Liver (tissue), 9 donors: ENCODE results near the gene BRINP1. TPM values are rescaled to one million over a fixed set of nuclear protein-coding genes. Genes with fewer than 3 reads are reported as not detected.

Source experiments
- DNase-seq: peaks from one replicate; pipeline ENCODE4 v3.0.0-alpha.2; 2017; ENCODE audit warnings: low spot score
- H3K27ac ChIP-seq, 2 donors: one replicate each; pipeline ENCODE4 v1.7.0; 2013; ENCODE audit warnings: inconsistent platforms in 2 of 2, low read length in 2 of 2, control low read depth in 1 of 2, low read depth in 1 of 2, mild to moderate bottlenecking in 1 of 2
- H3K27me3 ChIP-seq, 4 donors: one replicate each; pipeline versions ENCODE4 v1.6.1 to v1.7.0; 2013; ENCODE audit warnings: low read length in 3 of 4, inconsistent platforms in 1 of 4, mild to moderate bottlenecking in 1 of 4, moderate library complexity in 1 of 4; ENCODE audit not compliant: control insufficient read depth in 4 of 4, insufficient read depth in 4 of 4
- H3K36me3 ChIP-seq, 4 donors: one replicate each; pipeline versions ENCODE4 v1.6.1 to v1.7.0; 2013; ENCODE audit warnings: low read length in 3 of 4, mild to moderate bottlenecking in 3 of 4, low read depth in 1 of 4, moderate library complexity in 1 of 4; ENCODE audit not compliant: control insufficient read depth in 4 of 4, insufficient read depth in 3 of 4
- H3K4me1 ChIP-seq, 4 donors: one replicate each; pipeline versions ENCODE4 v1.6.1 to v1.7.0; 2013; ENCODE audit warnings: low read length in 3 of 4, mild to moderate bottlenecking in 3 of 4, moderate library complexity in 1 of 4; ENCODE audit not compliant: control insufficient read depth in 4 of 4, insufficient read depth in 4 of 4
- H3K4me3 ChIP-seq, 3 donors: one replicate each; pipeline versions ENCODE4 v1.6.1 to v1.7.0; 2013; ENCODE audit warnings: low read length in 3 of 3, control low read depth in 1 of 3, low read depth in 1 of 3, mild to moderate bottlenecking in 1 of 3
- H3K9ac ChIP-seq, 2 donors: one replicate each; pipeline ENCODE4 v1.7.0; 2013; ENCODE audit warnings: low read length in 2 of 2, mild to moderate bottlenecking in 2 of 2, moderate library complexity in 2 of 2, control low read depth in 1 of 2, low read depth in 1 of 2
- H3K9me3 ChIP-seq, 4 donors: one replicate each; pipeline versions ENCODE4 v1.6.1 to v1.7.0; 2013; ENCODE audit warnings: low read length in 3 of 4; ENCODE audit not compliant: control insufficient read depth in 4 of 4
- CTCF ChIP-seq: fragments of 150-350 bp; IDR thresholded peaks from 2 replicates; pipeline ENCODE4 v1.5.1; 2017; ENCODE audit warnings: improper control_type of control experiment, low read depth, low read length; ENCODE audit not compliant: missing input control
- FOXA1 ChIP-seq: IDR thresholded peaks from 2 replicates; pipeline ENCODE4 v1.6.1; 2016; ENCODE audit warnings: antibody characterized with exemption
- FOXA2 ChIP-seq: IDR thresholded peaks from 2 replicates; pipeline ENCODE4 v1.6.1; 2016; ENCODE audit warnings: antibody characterized with exemption
- GABPA ChIP-seq, 2 donors: IDR thresholded peaks in 1 of 2; conservative IDR thresholded peaks in 1 of 2; 2 replicates each; pipeline ENCODE4 v1.6.1; 2016; ENCODE audit warnings: antibody characterized with exemption in 2 of 2, mild to moderate bottlenecking in 1 of 2, moderate library complexity in 1 of 2
- HNF4A ChIP-seq, 2 donors: conservative IDR thresholded peaks; 2 replicates each; pipeline ENCODE4 v1.6.1; 2016; ENCODE audit warnings: antibody characterized with exemption in 2 of 2, mild to moderate bottlenecking in 2 of 2
- HNF4G ChIP-seq: IDR thresholded peaks from 2 replicates; pipeline ENCODE4 v1.6.1; 2016; ENCODE audit warnings: antibody characterized with exemption
- JUND ChIP-seq, 2 donors: IDR thresholded peaks; 2 replicates each; pipeline ENCODE4 v1.6.1; 2016; ENCODE audit warnings: antibody characterized with exemption in 2 of 2
- NR2F2 ChIP-seq: IDR thresholded peaks from 2 replicates; pipeline ENCODE4 v1.6.1; 2016; ENCODE audit warnings: antibody characterized with exemption
- REST ChIP-seq: IDR thresholded peaks from 2 replicates; pipeline ENCODE4 v1.6.1; 2016; ENCODE audit warnings: antibody characterized with exemption, mild to moderate bottlenecking
- RXRA ChIP-seq, 2 donors: IDR thresholded peaks; 2 replicates each; pipeline ENCODE4 v1.6.1; 2017 to 2018; ENCODE audit warnings: antibody characterized with exemption in 2 of 2, mild to moderate bottlenecking in 1 of 2
- SP1 ChIP-seq: IDR thresholded peaks from 2 replicates; pipeline ENCODE4 v1.6.1; 2018; ENCODE audit warnings: antibody characterized with exemption, mild to moderate bottlenecking
- TAF1 ChIP-seq: conservative IDR thresholded peaks from 2 replicates; pipeline ENCODE4 v1.6.1; 2016; ENCODE audit warnings: antibody characterized with exemption, mild to moderate bottlenecking
- YY1 ChIP-seq: IDR thresholded peaks from 2 replicates; pipeline ENCODE4 v1.6.1; 2016; ENCODE audit warnings: antibody characterized with exemption, mild to moderate bottlenecking
- WGBS: extraction: QIAGEN DNeasy Blood & Tissue Kit; methylation state at CpG from one replicate; pipeline ENCODE4 v1.1.7; 2013; 5-methylcytosine and 5-hydroxymethylcytosine counted together
- polyA plus RNA-seq, 2 donors: library from polyadenylated mRNA; stranded (reverse) in 1 of 2; unstranded in 1 of 2; fragments of 200-250 nt in 1 of 2; fragments of >200 nt in 1 of 2; fragmentation: Nextera tagmentation in 1 of 2; extraction: Ambion mirVana in 1 of 2; gene quantifications; one replicate each; pipeline versions ENCODE4 v1.2.1 to v1.2.3, GENCODE V29; 2013 to 2015
- total RNA-seq, 2 donors: library from RNA; depleted of rRNA; stranded (reverse); fragments of >200 nt; gene quantifications; one replicate each; pipeline ENCODE4 v1.2.3, GENCODE V29; 2014
- TF ChIP-seq, protein P1 (sequence below): IDR thresholded peaks from 2 replicates; pipeline ENCODE4 v1.6.1; 2016; ENCODE audit warnings: antibody characterized with exemption
- TF ChIP-seq, protein P2 (sequence below): IDR thresholded peaks from 2 replicates; pipeline ENCODE4 v1.6.1; 2016; ENCODE audit warnings: antibody characterized with exemption
- donor health status: healthy.
- donor health status: healthy.
- donor health status: healthy.
- donor health status: healthy.
- donor health status: healthy.

BRINP1 gene
- total and polyA plus RNA-seq, 4 donors: under 0.01 to 0.43 (median 0.18) TPM

- no peaks in the 10 kb centered on the region for H3K27me3 ChIP-seq
- no peaks in the 10 kb centered on the region for H3K36me3 ChIP-seq
- no peak for TF ChIP-seq REST
- TF ChIP-seq HNF4G: no peak
- TF ChIP-seq, protein P1, sequence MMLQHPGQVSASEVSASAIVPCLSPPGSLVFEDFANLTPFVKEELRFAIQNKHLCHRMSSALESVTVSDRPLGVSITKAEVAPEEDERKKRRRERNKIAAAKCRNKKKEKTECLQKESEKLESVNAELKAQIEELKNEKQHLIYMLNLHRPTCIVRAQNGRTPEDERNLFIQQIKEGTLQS: no peak
- no peak for TF ChIP-seq GABPA (IDR thresholded peaks at IDR 0.05 in 1 of 2, conservative IDR thresholded peaks at IDR 0.05 in 1 of 2)
- no peak for TF ChIP-seq YY1
- no peak for TF ChIP-seq JUND (IDR thresholded peaks at IDR 0.05)
- no peak for TF ChIP-seq CTCF
- TF ChIP-seq RXRA (IDR thresholded peaks at IDR 0.05): no peak
- H3K4me3 ChIP-seq: no peak overlapping the region
- H3K4me1 ChIP-seq: no peaks in the 10 kb centered on the region
- DNase-seq: no peak
- WGBS: 55% methylated on average over 2 of the region's 2 CpGs
- H3K9me3 ChIP-seq: no peaks in the 10 kb centered on the region
- no peak overlapping the region for H3K9ac ChIP-seq
- H3K27ac ChIP-seq: no peak overlapping the region
These were observed 214.7 kb downstream of the BRINP1 start for GRCh38 chr9:119154527-119154926.

GRCh38 chr9:119153402-119153801 is 215.8 kb downstream of the BRINP1 start:
- no peaks in the 10 kb centered on the region for H3K27me3 ChIP-seq
- no peak for DNase-seq
- WGBS: 87% methylated on average over 2 of the region's 2 CpGs

More at GRCh38 chr9:119153402-119153801, 215.8 kb downstream of the BRINP1 start:
- no peaks in the 10 kb centered on the region for H3K36me3 ChIP-seq
- no peak overlapping the region for H3K27ac ChIP-seq
- no peak overlapping the region for H3K4me3 ChIP-seq
- TF ChIP-seq TAF1 (no peak), FOXA1 (no peak), CTCF (no peak), SP1 (no peak), FOXA2 (no peak), HNF4A (conservative IDR thresholded peaks at IDR 0.05) (no peak), YY1 (no peak), REST (no peak), HNF4G (no peak), NR2F2 (no peak), JUND (IDR thresholded peaks at IDR 0.05) (no peak)
- TF ChIP-seq, protein P2, sequence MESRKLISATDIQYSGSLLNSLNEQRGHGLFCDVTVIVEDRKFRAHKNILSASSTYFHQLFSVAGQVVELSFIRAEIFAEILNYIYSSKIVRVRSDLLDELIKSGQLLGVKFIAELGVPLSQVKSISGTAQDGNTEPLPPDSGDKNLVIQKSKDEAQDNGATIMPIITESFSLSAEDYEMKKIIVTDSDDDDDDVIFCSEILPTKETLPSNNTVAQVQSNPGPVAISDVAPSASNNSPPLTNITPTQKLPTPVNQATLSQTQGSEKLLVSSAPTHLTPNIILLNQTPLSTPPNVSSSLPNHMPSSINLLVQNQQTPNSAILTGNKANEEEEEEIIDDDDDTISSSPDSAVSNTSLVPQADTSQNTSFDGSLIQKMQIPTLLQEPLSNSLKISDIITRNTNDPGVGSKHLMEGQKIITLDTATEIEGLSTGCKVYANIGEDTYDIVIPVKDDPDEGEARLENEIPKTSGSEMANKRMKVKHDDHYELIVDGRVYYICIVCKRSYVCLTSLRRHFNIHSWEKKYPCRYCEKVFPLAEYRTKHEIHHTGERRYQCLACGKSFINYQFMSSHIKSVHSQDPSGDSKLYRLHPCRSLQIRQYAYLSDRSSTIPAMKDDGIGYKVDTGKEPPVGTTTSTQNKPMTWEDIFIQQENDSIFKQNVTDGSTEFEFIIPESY: no peak
- no peaks in the 10 kb centered on the region for H3K9me3 ChIP-seq
- no peak overlapping the region for H3K9ac ChIP-seq
- no peaks in the 10 kb centered on the region for H3K4me1 ChIP-seq
